GM06990 (cell line): ENCODE measurements around the gene SLC25A41.
"Not testable (repeated sequence)": the region's sequence is repeated elsewhere in the genome, so short reads cannot be mapped to it uniquely, and the experiment has no call there.

Source experiments
- DNase-seq: peaks from one replicate; pipeline ENCODE4 v3.0.0-alpha.2; 2011; ENCODE audit not compliant: insufficient read length; ENCODE audit errors: extremely low read depth
- H3K27me3 ChIP-seq: replicated peaks from 2 replicates; pipeline ENCODE4 v1.6.0; 2011; ENCODE audit warnings: low read length; ENCODE audit not compliant: control insufficient read depth, insufficient read depth
- H3K36me3 ChIP-seq: 2 replicates; pipeline ENCODE4 v1.5.1; 2011; ENCODE audit warnings: low read length; ENCODE audit not compliant: control insufficient read depth, insufficient read depth
- H3K4me3 ChIP-seq: replicated peaks from 2 replicates; pipeline ENCODE4 v1.5.1; 2011; ENCODE audit warnings: low read depth, mild to moderate bottlenecking, control low read depth, low read length
- TF ChIP-seq, protein P1 (sequence below): IDR thresholded peaks from 2 replicates; pipeline ENCODE4 v1.5.1; 2011; ENCODE audit warnings: low read length, control low read depth, mild to moderate bottlenecking, inconsistent platforms; ENCODE audit not compliant: insufficient read depth, poor library complexity, severe bottlenecking

SLC25A41 gene

DNA sequence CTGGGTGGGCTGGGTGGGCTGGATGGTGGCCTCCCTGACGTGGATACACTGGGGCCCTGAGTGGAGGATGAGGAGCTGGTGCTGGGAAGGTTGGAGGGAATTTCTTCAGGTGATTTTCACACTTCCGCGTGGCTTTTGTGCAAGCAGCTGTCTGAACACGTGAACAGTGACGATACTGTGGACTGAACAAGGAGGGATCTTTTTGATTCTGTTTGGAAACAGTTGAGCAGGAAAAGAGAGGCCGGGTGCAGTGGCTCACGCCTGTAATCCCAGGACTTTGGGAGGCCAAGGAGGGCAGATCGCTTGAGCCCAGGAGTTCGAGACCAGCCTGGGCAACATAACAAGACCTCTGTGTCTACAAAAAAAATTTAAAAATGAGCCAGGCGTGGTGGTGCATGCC lies 31.5 kb downstream of the SLC25A41 start:
- no peaks in the 10 kb centered on the region for H3K27me3 ChIP-seq
- TF ChIP-seq, protein P1, sequence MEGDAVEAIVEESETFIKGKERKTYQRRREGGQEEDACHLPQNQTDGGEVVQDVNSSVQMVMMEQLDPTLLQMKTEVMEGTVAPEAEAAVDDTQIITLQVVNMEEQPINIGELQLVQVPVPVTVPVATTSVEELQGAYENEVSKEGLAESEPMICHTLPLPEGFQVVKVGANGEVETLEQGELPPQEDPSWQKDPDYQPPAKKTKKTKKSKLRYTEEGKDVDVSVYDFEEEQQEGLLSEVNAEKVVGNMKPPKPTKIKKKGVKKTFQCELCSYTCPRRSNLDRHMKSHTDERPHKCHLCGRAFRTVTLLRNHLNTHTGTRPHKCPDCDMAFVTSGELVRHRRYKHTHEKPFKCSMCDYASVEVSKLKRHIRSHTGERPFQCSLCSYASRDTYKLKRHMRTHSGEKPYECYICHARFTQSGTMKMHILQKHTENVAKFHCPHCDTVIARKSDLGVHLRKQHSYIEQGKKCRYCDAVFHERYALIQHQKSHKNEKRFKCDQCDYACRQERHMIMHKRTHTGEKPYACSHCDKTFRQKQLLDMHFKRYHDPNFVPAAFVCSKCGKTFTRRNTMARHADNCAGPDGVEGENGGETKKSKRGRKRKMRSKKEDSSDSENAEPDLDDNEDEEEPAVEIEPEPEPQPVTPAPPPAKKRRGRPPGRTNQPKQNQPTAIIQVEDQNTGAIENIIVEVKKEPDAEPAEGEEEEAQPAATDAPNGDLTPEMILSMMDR = no peak
- no peak for DNase-seq
- no peak overlapping the region for H3K4me3 ChIP-seq
- no peaks in the 10 kb centered on the region for H3K36me3 ChIP-seq

DNA sequence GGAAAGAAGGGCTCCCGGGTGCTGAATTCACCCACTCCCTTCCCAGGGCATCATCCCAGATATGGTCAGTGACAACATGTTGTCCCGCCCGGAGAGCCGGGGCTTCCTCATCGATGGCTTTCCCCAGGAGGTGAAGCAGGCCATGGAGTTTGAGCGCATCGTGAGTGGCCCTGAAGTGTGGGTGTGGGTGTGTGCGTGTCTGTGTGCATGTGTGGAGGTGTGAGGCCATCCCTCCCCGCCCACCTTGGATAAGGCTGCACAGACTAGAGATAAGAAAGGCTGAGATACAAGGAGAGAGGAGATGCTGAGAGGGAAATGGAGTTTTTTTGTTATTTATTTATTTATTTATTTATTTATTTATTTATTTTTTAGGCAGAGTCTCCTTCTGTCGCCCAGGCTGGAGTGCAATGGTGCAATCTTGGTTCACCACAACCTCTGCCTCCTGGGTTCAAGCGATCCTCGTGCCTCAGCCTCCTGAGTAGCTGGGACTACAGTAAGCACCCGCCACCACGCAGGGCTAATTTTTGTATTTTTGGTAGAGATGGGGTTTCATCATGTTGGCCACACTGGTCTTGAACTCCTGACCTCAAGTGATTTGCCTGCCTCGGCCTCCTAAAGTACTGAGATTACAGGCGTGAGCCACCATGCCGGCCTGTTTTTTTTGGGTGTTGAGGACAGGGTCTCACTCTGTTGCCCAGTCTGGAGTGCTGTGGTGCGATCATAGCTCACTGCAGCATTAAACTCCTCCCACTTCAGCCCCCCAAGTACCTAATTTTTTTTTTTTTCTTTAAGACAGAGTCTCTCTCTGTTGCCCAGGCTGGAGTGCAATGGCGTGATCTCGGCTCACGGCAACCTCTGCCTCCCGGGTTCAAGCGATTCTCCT lies 33.3 kb downstream of the SLC25A41 start:
- not testable (repeated sequence) for H3K4me3 ChIP-seq, DNase-seq, H3K27me3 ChIP-seq, H3K36me3 ChIP-seq

DNA sequence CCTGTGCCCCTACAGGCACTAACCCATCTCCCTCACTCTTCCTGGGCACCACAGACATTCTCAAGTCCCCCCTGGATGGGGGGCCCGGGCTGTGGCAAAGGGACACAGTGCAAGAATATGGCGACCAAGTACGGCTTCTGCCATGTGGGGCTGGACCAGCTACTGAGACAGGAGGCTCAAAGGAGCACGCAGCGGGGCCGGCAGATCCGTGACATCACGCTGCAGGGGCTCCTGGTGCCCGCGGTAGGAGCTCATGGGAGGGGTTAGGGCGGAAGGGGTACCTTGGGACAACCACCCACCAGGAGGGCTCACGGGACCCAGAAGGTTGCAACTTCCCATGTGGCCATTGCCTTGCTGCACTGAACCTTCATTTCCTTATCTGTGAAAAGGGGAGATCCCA lies 37.3 kb downstream of the SLC25A41 start:
- H3K36me3 ChIP-seq = peaks cover 2% of the 10 kb centered on the region; the same call in 1 of the 2 replicates
- TF ChIP-seq, protein P1 = no peak
- DNase-seq = no peak
- no peak overlapping the region for H3K4me3 ChIP-seq
- no peaks in the 10 kb centered on the region for H3K27me3 ChIP-seq

DNA sequence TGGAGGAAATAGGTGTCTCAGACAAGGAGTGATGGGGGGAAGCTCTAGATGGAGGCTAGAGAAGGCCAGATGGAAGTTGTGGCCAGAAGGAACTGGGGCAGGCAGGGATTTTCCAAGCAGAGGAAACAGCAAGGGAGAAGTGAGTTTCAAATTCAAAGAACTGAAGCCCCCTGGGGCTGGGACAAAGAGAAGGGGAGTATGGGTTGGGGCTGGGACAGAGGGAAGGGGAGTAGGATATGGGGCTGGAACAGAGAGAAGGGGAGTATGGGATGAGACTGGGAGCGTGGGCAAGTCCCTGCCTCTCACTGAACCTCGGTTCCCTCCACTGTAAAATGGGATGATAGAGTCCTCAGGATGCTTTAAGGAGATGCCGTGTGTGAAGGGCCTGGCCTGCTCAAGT lies 38.7 kb downstream of the SLC25A41 start:
- Histone ChIP-seq H3K36me3 (peaks cover 2% of the 10 kb centered on the region; the same call in 1 of the 2 replicates), H3K4me3 (no peak overlapping the region), H3K27me3 (no peaks in the 10 kb centered on the region)
- DNase-seq = no peak
- TF ChIP-seq, protein P1 = no peak

DNA sequence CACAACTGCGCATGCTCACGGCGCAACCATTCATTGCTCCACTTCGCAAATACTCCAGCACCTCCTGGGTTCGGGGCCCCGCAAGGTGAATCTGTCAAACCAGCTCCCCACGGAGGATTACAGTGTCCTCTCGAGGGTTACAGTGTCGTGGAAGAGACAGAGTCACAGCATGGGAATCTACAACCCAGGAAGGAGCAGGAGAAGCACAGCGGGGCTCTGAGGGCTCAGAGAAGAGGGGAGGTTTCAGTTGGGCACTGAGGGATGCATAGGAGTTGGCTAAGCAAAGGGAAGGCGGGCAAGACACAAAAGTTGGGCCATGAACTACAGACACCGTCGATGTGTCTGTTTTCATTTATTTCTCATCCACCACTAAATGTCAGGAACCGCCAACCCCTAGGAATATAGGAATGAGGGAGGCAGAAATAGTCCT lies 39.6 kb downstream of the SLC25A41 start:
- no peak for DNase-seq
- Histone ChIP-seq H3K27me3 (no peaks in the 10 kb centered on the region), H3K4me3 (peak overlapping the region; percentile 87), H3K36me3 (peaks cover 6% of the 10 kb centered on the region)
- TF ChIP-seq, protein P1 = no peak

DNA sequence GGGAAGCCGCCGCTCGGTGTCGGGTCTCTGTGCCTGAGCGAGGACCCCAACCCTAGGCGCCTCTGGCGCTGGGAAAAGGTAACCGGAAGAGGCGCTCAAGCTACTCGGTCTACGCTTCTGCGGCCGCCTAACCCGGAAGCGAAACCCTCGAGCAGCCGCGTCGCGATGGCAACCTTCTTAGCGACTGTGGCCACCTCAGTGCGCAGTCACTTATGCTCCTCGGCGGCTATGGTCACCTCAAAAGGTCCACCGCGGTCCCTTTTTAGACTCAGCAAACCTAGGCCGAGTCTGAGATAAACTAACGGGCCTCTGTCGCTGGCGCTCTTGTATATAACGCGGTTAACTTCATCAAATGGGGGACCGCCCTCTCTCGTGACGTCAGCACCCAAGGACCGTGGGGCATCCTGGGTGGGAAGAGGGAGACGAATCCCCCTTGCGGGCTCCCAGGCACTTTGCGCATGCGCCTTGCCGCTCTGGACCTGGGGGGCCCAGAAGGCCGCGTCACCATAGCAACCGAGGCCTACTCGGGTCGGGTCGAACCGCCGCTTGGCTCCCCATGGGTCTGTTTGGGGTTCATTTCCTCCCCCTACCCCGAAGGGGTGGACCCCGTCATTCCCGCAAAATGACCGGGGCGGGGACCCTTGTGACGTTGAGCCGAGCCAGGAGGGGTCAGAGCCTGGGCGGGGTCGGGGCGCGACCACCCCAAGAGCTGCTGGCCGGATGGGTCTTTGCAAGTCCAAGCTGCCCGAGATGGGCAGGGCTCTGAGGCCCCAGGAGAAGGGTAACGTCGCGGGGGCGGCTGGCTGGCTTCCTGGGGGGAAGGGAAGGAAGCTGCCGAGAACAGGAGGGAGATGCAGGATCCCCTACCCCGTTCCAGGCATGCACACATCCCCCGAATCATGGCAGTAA lies 40.2 kb downstream of the SLC25A41 start, which contains the start of gene GTF2F1:
Gene GTF2F1, minus strand, starts transcription at position 91 of the 909 bp plus-strand sequence. CDS start 169 bp downstream, outside the sequence.
- peak; percentile 92 for DNase-seq
- TF ChIP-seq, protein P1 = peak; percentile 24
- Histone ChIP-seq H3K36me3 (peaks cover 11% of the 10 kb centered on the region), H3K4me3 (peak within 1 kb of the TSS; percentile 87), H3K27me3 (no peaks in the 10 kb centered on the region)
